ENCODE results near the gene COL9A1. TPM values are rescaled to one million over a fixed set of nuclear protein-coding genes. Genes with fewer than 3 reads are reported as not detected.

The COL9A1 gene
- total RNA-seq, 1 experiment from 2014 or later = not detected

GRCh38 chr6:70289299-70289698, 13.6 kb downstream of the COL9A1 start:
- no peak for DNase-seq (ENCODE audit: low read depth)

- DNase-seq (ENCODE audit: low read depth) = no peak
These were observed 16.0 kb downstream of the COL9A1 start for GRCh38 chr6:70286905-70287304.

- DNase-seq (ENCODE audit: low read depth) = no peak
These were observed 17.7 kb downstream of the COL9A1 start for GRCh38 chr6:70285201-70285600.

- no peak for DNase-seq (ENCODE audit: low read depth)
These were observed 19.9 kb downstream of the COL9A1 start for GRCh38 chr6:70282919-70283461.

GRCh38 chr6:70282312-70282918, 20.5 kb downstream of the COL9A1 start:
- DNase-seq (ENCODE audit: low read depth) = no peak

GRCh38 chr6:70281923-70282311, 21.0 kb downstream of the COL9A1 start:
- no peak for DNase-seq (ENCODE audit: low read depth)

- no peak for DNase-seq (ENCODE audit: low read depth)
These were observed 22.5 kb downstream of the COL9A1 start for GRCh38 chr6:70280400-70280853.

GRCh38 chr6:70277470-70277869, 25.4 kb downstream of the COL9A1 start:
- peak; percentile 24 for DNase-seq (ENCODE audit: low read depth)

GRCh38 chr6:70274338-70274737, 28.5 kb downstream of the COL9A1 start:
- no peak for DNase-seq (ENCODE audit: low read depth)

GRCh38 chr6:70272071-70272470, 30.8 kb downstream of the COL9A1 start:
- no peak for DNase-seq (ENCODE audit: low read depth)

- DNase-seq (ENCODE audit: low read depth) = no peak
These were observed 32.4 kb downstream of the COL9A1 start for GRCh38 chr6:70270287-70271005.

GRCh38 chr6:70266142-70266541, 36.7 kb downstream of the COL9A1 start:
- DNase-seq (ENCODE audit: low read depth) = no peak

GRCh38 chr6:70264306-70264705, 38.6 kb downstream of the COL9A1 start:
- no peak for DNase-seq (ENCODE audit: low read depth)

- no peak for DNase-seq (ENCODE audit: low read depth)
These were observed 44.4 kb downstream of the COL9A1 start for GRCh38 chr6:70258483-70258882.

GRCh38 chr6:70257768-70258273, 45.1 kb downstream of the COL9A1 start:
- DNase-seq (ENCODE audit: low read depth) = peak; percentile 20

GRCh38 chr6:70254784-70255183, 48.1 kb downstream of the COL9A1 start:
- DNase-seq (ENCODE audit: low read depth) = no peak

- no peak for DNase-seq (ENCODE audit: low read depth)
These were observed 49.0 kb downstream of the COL9A1 start for GRCh38 chr6:70253923-70254322.

- DNase-seq (ENCODE audit: low read depth) = no peak
These were observed 50.3 kb downstream of the COL9A1 start for GRCh38 chr6:70252604-70253003.

GRCh38 chr6:70246118-70246517, 56.8 kb downstream of the COL9A1 start:
- DNase-seq (ENCODE audit: low read depth) = no peak

- DNase-seq (ENCODE audit: low read depth) = no peak
These were observed 60.9 kb downstream of the COL9A1 start for GRCh38 chr6:70241991-70242420.

GRCh38 chr6:70241031-70241430, 61.9 kb downstream of the COL9A1 start:
- DNase-seq (ENCODE audit: low read depth) = no peak

- no peak for DNase-seq (ENCODE audit: low read depth)
These were observed 66.5 kb downstream of the COL9A1 start for GRCh38 chr6:70236343-70236742.
